Measurements from ENCODE around the gene C1orf116.
"Not testable (repeated sequence)": the region's sequence is repeated elsewhere in the genome, so short reads cannot be mapped to it uniquely, and the experiment has no call there.

- TF ChIP-seq CTCF (conservative IDR thresholded peaks at IDR 0.05; ENCODE audit: low read length); EZH2phosphoT487 (IDR thresholded peaks at IDR 0.05; ENCODE audit: borderline replicate concordance): not testable (repeated sequence)
Observed at GRCh38 chr1:207041397-207041796, 8.8 kb upstream of the C1orf116 start.
